Astrocyte of the spinal cord (primary cell): ENCODE results near the gene LRIG3.

Source experiments
- DNase-seq: peaks from one replicate; pipeline ENCODE4 v3.0.0; 2011; ENCODE audit warnings: low read depth, low spot score
- H3K4me3 ChIP-seq: 2 replicates; pipeline ENCODE4 v1.5.1; 2011; ENCODE audit warnings: low read depth, mild to moderate bottlenecking, low read length, moderate library complexity
- in situ Hi-C: cut with HindIII; loops from 2 replicates; pipeline ENCODE4 v1.10.0; 2017; ENCODE audit warnings: low sequenced_read_pairs
- TF ChIP-seq, protein P1 (sequence below): IDR thresholded peaks from 2 replicates; pipeline ENCODE4 v1.5.1; 2012; ENCODE audit warnings: low read depth, mild to moderate bottlenecking, low read length, inconsistent platforms

The LRIG3 gene

GRCh38 chr12:58886474-58886873, 33.8 kb downstream of the LRIG3 start:
- TF ChIP-seq, protein P1, sequence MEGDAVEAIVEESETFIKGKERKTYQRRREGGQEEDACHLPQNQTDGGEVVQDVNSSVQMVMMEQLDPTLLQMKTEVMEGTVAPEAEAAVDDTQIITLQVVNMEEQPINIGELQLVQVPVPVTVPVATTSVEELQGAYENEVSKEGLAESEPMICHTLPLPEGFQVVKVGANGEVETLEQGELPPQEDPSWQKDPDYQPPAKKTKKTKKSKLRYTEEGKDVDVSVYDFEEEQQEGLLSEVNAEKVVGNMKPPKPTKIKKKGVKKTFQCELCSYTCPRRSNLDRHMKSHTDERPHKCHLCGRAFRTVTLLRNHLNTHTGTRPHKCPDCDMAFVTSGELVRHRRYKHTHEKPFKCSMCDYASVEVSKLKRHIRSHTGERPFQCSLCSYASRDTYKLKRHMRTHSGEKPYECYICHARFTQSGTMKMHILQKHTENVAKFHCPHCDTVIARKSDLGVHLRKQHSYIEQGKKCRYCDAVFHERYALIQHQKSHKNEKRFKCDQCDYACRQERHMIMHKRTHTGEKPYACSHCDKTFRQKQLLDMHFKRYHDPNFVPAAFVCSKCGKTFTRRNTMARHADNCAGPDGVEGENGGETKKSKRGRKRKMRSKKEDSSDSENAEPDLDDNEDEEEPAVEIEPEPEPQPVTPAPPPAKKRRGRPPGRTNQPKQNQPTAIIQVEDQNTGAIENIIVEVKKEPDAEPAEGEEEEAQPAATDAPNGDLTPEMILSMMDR = no peak
- no peak for DNase-seq
- H3K4me3 ChIP-seq = no peak overlapping the region
- in situ Hi-C loops = no loop called here

- no peak overlapping the region for H3K4me3 ChIP-seq
- TF ChIP-seq, protein P1 = no peak
- no peak for DNase-seq
- in situ Hi-C loops = no loop called here
Measured at GRCh38 chr12:58884916-58885315, 35.4 kb downstream of the LRIG3 start.

GRCh38 chr12:58883576-58884334, 36.5 kb downstream of the LRIG3 start:
- no peak for DNase-seq
- TF ChIP-seq, protein P1 = no peak
- in situ Hi-C loops = no loop called here
- H3K4me3 ChIP-seq = no peak overlapping the region

DNA sequence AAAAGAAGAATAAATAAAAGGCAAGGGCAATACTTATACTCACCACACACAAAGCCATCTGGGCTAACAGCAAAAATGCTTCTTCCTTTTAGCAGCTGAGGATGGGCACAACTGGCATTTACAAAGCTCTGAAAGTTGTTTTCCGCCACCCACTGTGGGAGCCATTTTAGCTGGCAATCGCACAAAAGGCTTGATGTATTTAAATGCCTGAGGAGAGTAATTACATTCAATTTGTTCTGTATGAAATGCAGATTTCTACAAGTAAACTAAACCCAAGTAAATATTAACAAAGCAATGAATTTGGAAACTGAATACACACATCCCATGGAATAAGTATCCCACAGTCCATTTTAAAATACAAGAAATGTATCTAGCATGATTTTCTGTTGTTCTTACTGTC, 37.5 kb downstream of the LRIG3 start:
- in situ Hi-C loops = no loop called here
- TF ChIP-seq, protein P1 = no peak
- DNase-seq = no peak
- H3K4me3 ChIP-seq = no peak overlapping the region

GRCh38 chr12:58881816-58882215, 38.5 kb downstream of the LRIG3 start:
- TF ChIP-seq, protein P1 = no peak
- in situ Hi-C loops = no loop called here
- no peak for DNase-seq
- no peak overlapping the region for H3K4me3 ChIP-seq

DNA sequence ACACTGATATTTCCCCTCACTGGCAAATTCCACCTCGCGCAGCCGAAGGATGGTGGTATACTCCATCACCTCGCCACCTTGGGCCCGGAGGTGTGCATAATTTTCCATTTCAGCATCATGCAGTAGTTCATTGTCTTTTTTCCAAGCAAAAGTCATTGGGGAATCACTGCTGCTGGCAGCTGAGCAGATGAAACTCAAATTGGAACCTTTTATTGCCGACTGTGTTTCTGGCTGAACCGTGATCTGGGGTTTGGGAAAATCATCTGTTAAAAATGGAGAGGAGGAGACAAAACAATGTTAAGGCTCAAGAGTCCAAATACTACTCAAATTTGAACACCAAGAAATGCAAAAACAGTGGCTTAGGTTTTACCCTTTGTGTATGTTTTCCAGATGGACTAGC, 39.7 kb downstream of the LRIG3 start:
- in situ Hi-C loops = no loop called here
- DNase-seq = no peak
- H3K4me3 ChIP-seq = no peak overlapping the region
- TF ChIP-seq, protein P1 = no peak
